ENCODE data around the gene GIPC3.

The GIPC3 gene

DNA sequence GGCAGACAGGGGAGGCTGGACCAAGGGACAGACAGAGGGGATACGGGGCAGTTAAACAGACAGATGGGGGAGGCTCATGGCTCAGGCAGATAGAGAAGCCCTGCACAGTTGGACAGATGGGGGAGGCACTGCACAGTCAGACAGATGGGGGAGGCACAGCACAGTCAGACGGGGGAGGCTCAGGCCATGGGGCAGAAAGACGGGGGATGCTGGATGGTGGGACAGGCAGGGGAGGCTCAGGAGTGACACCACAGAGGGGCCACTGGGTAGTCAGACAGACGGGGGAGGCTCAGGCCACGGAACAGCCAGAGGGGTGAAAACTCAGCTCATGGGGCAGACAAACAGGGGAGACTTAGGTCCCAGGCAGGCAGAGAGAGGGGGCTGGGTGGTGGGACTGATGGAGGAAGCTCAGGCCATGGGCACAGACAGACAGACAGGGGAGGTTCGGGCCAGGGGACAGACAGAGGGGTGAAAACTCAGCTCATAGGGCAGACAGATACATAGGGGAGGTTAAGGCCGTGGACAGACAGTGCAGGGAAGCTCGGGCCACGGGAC, 28.8 kb upstream of the GIPC3 start (continued):
- TF ChIP-seq, protein P1, sequence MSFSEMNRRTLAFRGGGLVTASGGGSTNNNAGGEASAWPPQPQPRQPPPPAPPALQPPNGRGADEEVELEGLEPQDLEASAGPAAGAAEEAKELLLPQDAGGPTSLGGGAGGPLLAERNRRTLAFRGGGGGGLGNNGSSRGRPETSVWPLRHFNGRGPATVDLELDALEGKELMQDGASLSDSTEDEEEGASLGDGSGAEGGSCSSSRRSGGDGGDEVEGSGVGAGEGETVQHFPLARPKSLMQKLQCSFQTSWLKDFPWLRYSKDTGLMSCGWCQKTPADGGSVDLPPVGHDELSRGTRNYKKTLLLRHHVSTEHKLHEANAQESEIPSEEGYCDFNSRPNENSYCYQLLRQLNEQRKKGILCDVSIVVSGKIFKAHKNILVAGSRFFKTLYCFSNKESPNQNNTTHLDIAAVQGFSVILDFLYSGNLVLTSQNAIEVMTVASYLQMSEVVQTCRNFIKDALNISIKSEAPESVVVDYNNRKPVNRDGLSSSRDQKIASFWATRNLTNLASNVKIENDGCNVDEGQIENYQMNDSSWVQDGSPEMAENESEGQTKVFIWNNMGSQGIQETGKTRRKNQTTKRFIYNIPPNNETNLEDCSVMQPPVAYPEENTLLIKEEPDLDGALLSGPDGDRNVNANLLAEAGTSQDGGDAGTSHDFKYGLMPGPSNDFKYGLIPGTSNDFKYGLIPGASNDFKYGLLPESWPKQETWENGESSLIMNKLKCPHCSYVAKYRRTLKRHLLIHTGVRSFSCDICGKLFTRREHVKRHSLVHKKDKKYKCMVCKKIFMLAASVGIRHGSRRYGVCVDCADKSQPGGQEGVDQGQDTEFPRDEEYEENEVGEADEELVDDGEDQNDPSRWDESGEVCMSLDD (tag by site-specific recombination; IDR thresholded peaks at IDR 0.05), result no peak
- TF ChIP-seq ZNF391 (tag by site-specific recombination; IDR thresholded peaks at IDR 0.05; ENCODE audit: borderline replicate concordance, low read depth) (peak; percentile 31; the same call in 1 of the 2 replicates), EGR2 (tag by site-specific recombination; IDR thresholded peaks at IDR 0.05; ENCODE audit: low read depth) (0 out of 2 replicates have a peak, but pooled peaks have one; percentile 20), ZNF341 (tag by site-specific recombination; IDR thresholded peaks at IDR 0.05; ENCODE audit: low read depth) (peak; percentile 84), SCRT2 (tag by site-specific recombination; IDR thresholded peaks at IDR 0.05) (no peak), ZNF785 (tag by site-specific recombination; IDR thresholded peaks at IDR 0.05) (0 out of 2 replicates have a peak, but pooled peaks have one; percentile 25), SP7 (tag by site-specific recombination; IDR thresholded peaks at IDR 0.05) (0 out of 2 replicates have a peak, but pooled peaks have one; percentile 25), ZNF335 (tag by site-specific recombination; conservative IDR thresholded peaks at IDR 0.05) (peak; percentile 13; the same call in 1 of the 2 replicates)
- TF ChIP-seq, protein P2, sequence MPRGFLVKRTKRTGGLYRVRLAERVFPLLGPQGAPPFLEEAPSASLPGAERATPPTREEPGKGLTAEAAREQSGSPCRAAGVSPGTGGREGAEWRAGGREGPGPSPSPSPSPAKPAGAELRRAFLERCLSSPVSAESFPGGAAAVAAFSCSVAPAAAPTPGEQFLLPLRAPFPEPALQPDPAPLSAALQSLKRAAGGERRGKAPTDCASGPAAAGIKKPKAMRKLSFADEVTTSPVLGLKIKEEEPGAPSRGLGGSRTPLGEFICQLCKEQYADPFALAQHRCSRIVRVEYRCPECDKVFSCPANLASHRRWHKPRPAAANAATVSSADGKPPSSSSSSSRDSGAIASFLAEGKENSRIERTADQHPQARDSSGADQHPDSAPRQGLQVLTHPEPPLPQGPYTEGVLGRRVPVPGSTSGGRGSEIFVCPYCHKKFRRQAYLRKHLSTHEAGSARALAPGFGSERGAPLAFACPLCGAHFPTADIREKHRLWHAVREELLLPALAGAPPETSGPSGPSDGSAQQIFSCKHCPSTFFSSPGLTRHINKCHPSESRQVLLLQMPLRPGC (tag by site-specific recombination; IDR thresholded peaks at IDR 0.05), result no peak
- TF ChIP-seq, protein P3, sequence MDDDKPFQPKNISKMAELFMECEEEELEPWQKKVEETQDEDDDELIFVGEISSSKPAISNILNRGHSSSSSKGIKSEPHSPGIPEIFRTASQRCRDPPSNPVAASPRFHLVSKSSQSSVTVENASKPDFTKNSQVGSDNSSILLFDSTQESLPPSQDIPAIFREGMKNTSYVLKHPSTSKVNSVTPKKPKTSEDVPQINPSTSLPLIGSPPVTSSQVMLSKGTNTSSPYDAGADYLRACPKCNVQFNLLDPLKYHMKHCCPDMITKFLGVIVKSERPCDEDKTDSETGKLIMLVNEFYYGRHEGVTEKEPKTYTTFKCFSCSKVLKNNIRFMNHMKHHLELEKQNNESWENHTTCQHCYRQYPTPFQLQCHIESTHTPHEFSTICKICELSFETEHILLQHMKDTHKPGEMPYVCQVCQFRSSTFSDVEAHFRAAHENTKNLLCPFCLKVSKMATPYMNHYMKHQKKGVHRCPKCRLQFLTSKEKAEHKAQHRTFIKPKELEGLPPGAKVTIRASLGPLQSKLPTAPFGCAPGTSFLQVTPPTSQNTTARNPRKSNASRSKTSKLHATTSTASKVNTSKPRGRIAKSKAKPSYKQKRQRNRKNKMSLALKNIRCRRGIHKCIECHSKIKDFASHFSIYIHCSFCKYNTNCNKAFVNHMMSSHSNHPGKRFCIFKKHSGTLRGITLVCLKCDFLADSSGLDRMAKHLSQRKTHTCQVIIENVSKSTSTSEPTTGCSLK (tag by site-specific recombination; IDR thresholded peaks at IDR 0.05), result no peak

DNA sequence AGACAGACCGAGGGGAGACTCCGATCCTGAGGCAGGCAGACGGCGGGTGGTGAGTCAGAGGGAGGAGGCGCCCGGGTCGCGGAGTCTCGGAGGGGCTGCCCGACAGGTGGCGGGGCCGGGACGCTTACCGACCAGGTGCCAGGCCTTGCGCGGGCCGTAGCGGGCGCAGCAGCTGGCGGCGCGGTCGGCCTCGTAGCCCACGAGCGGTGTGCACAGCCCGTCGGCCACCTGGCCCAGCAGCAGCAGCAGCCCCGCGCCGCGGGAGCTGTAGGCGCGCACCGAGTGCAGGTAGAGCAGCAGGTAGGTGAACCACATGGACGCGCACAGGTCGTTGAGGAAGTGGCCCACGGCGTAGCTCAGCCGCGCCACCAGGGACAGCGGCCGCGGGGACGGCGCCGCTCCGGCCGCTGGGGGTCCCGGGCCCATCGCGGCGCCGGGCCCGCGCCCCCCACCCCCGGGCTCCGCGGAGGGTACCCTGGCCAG, 28.3 kb upstream of the GIPC3 start:
- Histone ChIP-seq H3K27ac (ENCODE audit: extremely low read depth, low read depth, low read length) (peak overlapping the region; percentile 42; the same call in 1 of the 2 replicates), H3K9me3 (ENCODE audit: control insufficient read depth, insufficient read depth, low read depth, low read length) (no peaks in the 10 kb centered on the region), H3K36me3 (ENCODE audit: control insufficient read depth in 2 of 2, insufficient read depth in 1 of 2, low read length in 2 of 2) (no peaks in the 10 kb centered on the region; a peak in 1 of 3 replicates), H3K4me1 (ENCODE audit: control insufficient read depth, insufficient read depth, low read length) (0 out of 2 replicates have a peak, but pooled peaks cover 2% of the 10 kb centered on the region), H3K4me3 (ENCODE audit: low read depth, low read length) (peak overlapping the region; percentile 85)
- ChIA-PET POLR2A (interaction anchor here (0.6 to 1.4 kb wide), 6 partner anchors 12 to 20 kb away, joined by 3 to 7 read pairs (median 3); no protein-coding TSS in a partner anchor), CTCF (interaction anchor here (0.6 to 1.5 kb wide), 6 partner anchors 11 to 583 kb away, joined by 3 to 6 read pairs (median 4); no protein-coding TSS in a partner anchor)
- TF ChIP-seq ZNF2 (tag by site-specific recombination; IDR thresholded peaks at IDR 0.05) (0 out of 2 replicates have a peak, but pooled peaks have one; percentile 13), ZFHX2 (tag by site-specific recombination; conservative IDR thresholded peaks at IDR 0.05) (no peak), PRDM1 (tag by site-specific recombination; IDR thresholded peaks at IDR 0.05) (no peak), ZEB2 (tag by site-specific recombination; IDR thresholded peaks at IDR 0.05) (peak; percentile 37; the same call in 1 of the 2 replicates), ZNF701 (tag by site-specific recombination; IDR thresholded peaks at IDR 0.05) (no peak), ZNF76 (tag by site-specific recombination; IDR thresholded peaks at IDR 0.05; ENCODE audit: borderline replicate concordance, low read depth) (peak; percentile 5; the same call in 1 of the 2 replicates)
- TF ChIP-seq, protein P4, sequence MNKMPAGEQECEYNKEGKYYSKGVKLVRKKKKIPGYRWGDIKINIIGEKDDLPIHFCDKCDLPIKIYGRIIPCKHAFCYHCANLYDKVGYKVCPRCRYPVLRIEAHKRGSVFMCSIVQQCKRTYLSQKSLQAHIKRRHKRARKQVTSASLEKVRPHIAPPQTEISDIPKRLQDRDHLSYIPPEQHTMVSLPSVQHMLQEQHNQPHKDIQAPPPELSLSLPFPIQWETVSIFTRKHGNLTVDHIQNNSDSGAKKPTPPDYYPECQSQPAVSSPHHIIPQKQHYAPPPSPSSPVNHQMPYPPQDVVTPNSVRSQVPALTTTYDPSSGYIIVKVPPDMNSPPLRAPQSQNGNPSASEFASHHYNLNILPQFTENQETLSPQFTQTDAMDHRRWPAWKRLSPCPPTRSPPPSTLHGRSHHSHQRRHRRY (tag by site-specific recombination; IDR thresholded peaks at IDR 0.05), result no peak
- TF ChIP-seq, protein P5, sequence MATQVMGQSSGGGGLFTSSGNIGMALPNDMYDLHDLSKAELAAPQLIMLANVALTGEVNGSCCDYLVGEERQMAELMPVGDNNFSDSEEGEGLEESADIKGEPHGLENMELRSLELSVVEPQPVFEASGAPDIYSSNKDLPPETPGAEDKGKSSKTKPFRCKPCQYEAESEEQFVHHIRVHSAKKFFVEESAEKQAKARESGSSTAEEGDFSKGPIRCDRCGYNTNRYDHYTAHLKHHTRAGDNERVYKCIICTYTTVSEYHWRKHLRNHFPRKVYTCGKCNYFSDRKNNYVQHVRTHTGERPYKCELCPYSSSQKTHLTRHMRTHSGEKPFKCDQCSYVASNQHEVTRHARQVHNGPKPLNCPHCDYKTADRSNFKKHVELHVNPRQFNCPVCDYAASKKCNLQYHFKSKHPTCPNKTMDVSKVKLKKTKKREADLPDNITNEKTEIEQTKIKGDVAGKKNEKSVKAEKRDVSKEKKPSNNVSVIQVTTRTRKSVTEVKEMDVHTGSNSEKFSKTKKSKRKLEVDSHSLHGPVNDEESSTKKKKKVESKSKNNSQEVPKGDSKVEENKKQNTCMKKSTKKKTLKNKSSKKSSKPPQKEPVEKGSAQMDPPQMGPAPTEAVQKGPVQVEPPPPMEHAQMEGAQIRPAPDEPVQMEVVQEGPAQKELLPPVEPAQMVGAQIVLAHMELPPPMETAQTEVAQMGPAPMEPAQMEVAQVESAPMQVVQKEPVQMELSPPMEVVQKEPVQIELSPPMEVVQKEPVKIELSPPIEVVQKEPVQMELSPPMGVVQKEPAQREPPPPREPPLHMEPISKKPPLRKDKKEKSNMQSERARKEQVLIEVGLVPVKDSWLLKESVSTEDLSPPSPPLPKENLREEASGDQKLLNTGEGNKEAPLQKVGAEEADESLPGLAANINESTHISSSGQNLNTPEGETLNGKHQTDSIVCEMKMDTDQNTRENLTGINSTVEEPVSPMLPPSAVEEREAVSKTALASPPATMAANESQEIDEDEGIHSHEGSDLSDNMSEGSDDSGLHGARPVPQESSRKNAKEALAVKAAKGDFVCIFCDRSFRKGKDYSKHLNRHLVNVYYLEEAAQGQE (tag by site-specific recombination; IDR thresholded peaks at IDR 0.05), result peak; percentile 83
- TF ChIP-seq, protein P6, sequence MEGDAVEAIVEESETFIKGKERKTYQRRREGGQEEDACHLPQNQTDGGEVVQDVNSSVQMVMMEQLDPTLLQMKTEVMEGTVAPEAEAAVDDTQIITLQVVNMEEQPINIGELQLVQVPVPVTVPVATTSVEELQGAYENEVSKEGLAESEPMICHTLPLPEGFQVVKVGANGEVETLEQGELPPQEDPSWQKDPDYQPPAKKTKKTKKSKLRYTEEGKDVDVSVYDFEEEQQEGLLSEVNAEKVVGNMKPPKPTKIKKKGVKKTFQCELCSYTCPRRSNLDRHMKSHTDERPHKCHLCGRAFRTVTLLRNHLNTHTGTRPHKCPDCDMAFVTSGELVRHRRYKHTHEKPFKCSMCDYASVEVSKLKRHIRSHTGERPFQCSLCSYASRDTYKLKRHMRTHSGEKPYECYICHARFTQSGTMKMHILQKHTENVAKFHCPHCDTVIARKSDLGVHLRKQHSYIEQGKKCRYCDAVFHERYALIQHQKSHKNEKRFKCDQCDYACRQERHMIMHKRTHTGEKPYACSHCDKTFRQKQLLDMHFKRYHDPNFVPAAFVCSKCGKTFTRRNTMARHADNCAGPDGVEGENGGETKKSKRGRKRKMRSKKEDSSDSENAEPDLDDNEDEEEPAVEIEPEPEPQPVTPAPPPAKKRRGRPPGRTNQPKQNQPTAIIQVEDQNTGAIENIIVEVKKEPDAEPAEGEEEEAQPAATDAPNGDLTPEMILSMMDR (tag by site-specific recombination; IDR thresholded peaks at IDR 0.05), result peak; percentile 77
